ENCODE measurements around the gene IFNAR1. TPM values are rescaled to one million over a fixed set of nuclear protein-coding genes. Genes with fewer than 3 reads are reported as not detected.
A peak's percentile ranks its signal among the peaks of the same experiment; 100 is the strongest.

IFNAR1 gene
- total RNA-seq, 1 donor from 2014 or later = 24.4 TPM

DNA sequence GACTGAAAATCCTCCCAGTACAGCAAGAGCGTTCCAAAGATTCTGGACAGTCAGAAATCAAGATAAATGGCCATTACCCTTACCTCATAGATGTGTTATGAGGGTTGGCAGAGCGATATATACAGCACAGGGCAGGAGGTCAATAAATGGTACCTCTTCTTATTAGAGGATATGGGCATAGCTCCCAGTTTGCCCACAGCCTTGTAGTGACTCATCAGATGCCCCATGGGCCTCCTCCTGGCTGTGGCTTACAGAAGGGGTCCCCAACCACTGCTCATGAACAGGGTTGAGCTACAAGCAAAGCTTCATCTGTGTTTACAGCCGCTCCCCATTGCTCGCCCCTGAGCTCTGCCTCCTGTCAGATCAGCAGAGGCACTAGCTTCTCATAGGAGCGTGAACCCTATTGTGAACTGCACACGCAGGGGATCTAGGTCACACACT, 71.1 kb downstream of the IFNAR1 start:
- peaks cover 9% of the 10 kb centered on the region for H3K4me1 ChIP-seq
- no peaks in the 10 kb centered on the region for H3K27me3 ChIP-seq (ENCODE audit: low read depth)
- no peaks in the 10 kb centered on the region for H3K9me3 ChIP-seq (replicated peaks)
- TF ChIP-seq, protein P1, sequence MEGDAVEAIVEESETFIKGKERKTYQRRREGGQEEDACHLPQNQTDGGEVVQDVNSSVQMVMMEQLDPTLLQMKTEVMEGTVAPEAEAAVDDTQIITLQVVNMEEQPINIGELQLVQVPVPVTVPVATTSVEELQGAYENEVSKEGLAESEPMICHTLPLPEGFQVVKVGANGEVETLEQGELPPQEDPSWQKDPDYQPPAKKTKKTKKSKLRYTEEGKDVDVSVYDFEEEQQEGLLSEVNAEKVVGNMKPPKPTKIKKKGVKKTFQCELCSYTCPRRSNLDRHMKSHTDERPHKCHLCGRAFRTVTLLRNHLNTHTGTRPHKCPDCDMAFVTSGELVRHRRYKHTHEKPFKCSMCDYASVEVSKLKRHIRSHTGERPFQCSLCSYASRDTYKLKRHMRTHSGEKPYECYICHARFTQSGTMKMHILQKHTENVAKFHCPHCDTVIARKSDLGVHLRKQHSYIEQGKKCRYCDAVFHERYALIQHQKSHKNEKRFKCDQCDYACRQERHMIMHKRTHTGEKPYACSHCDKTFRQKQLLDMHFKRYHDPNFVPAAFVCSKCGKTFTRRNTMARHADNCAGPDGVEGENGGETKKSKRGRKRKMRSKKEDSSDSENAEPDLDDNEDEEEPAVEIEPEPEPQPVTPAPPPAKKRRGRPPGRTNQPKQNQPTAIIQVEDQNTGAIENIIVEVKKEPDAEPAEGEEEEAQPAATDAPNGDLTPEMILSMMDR (IDR thresholded peaks at IDR 0.05; ENCODE audit: borderline replicate concordance) = no peak
- H3K36me3 ChIP-seq = no peaks in the 10 kb centered on the region
- DNase-seq = no peak
- intact Hi-C loops (cut with micrococcal nuclease) = no loop called here
- no peak overlapping the region for H3K4me3 ChIP-seq
- H3K27ac ChIP-seq (replicated peaks) = no peak overlapping the region

DNA sequence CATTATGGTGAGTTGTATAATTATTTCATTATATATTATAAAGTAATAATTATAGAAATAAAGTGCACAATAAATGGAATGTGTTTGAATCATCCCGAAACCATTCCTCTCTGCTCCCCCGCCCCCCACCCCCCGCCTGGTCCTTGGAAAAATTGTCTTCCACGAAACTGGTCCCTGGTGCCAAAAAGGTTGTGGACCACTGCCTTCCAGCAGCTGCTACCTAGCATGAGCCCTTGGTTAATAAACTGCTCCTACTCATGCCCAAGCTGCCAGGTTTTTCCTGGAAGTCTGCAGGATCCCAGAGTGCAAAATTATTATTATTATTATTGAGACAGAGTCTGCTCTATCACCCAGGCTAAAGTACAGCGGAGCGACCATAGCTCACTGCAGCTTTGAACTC, 71.7 kb downstream of the IFNAR1 start:
- peak overlapping the region; percentile 64 for H3K27ac ChIP-seq (replicated peaks)
- H3K4me1 ChIP-seq = peaks cover 9% of the 10 kb centered on the region

DNA sequence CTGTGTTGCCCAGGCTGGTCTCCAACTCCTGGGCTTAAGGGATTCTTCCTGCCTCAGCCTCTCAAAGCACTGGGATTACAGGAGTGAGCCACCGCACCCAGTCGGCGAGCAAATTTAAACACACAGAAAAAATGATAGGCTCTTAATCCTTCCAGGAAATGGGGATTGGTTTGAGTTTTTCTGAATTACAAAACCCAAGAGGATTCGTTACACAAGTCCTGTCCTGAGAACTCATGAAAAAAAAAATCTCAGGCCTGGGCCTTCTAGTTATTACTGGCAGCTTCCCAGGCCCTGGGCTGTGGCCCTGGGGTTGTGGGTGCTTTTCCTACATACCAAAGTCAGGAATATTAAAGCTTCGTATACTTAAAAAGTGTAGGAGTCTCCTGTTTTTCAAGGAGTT, 72.2 kb downstream of the IFNAR1 start:
- Histone ChIP-seq H3K4me1 (peaks cover 9% of the 10 kb centered on the region), H3K27ac (replicated peaks) (peak overlapping the region; percentile 70), H3K36me3 (no peaks in the 10 kb centered on the region)

More for the DNA sequence above, 71.7 kb downstream of the IFNAR1 start:
- H3K4me3 ChIP-seq = no peak overlapping the region
- no peaks in the 10 kb centered on the region for H3K27me3 ChIP-seq (ENCODE audit: low read depth)
- TF ChIP-seq, protein P1 (IDR thresholded peaks at IDR 0.05; ENCODE audit: borderline replicate concordance) = no peak
- DNase-seq = no peak
- H3K9me3 ChIP-seq (replicated peaks) = no peaks in the 10 kb centered on the region
- intact Hi-C loops (cut with micrococcal nuclease) = no loop called here
- H3K36me3 ChIP-seq = no peaks in the 10 kb centered on the region

DNA sequence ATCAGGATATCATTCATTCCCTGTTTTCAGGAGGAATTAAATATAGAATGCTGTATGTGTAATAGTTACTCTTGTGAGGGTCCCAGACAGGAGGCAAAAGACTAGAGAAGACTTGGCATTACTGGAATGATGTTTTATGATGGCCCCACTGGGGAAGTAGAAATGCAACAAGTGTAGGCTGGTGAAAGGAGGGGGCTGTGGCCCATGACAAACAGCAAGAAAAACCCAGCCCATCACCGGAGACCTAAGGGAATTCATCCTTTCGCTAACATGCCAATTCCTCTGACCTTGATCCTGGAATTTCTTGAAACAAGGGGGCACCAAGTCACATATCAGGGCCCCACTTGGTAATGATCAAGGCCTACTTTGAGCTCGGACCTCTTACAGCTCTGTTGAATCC, 72.9 kb downstream of the IFNAR1 start:
- TF ChIP-seq, protein P1 (IDR thresholded peaks at IDR 0.05; ENCODE audit: borderline replicate concordance) = no peak
- Histone ChIP-seq H3K9me3 (replicated peaks) (no peaks in the 10 kb centered on the region), H3K4me1 (peaks cover 17% of the 10 kb centered on the region), H3K36me3 (no peaks in the 10 kb centered on the region), H3K4me3 (no peak overlapping the region), H3K27me3 (ENCODE audit: low read depth) (no peaks in the 10 kb centered on the region), H3K27ac (replicated peaks) (peak overlapping the region; percentile 70)
- intact Hi-C loops (cut with micrococcal nuclease) = no loop called here
- DNase-seq = no peak

More for the DNA sequence above, 72.2 kb downstream of the IFNAR1 start:
- peak; percentile 50 for DNase-seq
- intact Hi-C loops (cut with micrococcal nuclease) = no loop called here
- no peaks in the 10 kb centered on the region for H3K9me3 ChIP-seq (replicated peaks)
- H3K4me3 ChIP-seq = no peak overlapping the region
- H3K27me3 ChIP-seq (ENCODE audit: low read depth) = no peaks in the 10 kb centered on the region
- TF ChIP-seq, protein P1 (IDR thresholded peaks at IDR 0.05; ENCODE audit: borderline replicate concordance) = no peak

DNA sequence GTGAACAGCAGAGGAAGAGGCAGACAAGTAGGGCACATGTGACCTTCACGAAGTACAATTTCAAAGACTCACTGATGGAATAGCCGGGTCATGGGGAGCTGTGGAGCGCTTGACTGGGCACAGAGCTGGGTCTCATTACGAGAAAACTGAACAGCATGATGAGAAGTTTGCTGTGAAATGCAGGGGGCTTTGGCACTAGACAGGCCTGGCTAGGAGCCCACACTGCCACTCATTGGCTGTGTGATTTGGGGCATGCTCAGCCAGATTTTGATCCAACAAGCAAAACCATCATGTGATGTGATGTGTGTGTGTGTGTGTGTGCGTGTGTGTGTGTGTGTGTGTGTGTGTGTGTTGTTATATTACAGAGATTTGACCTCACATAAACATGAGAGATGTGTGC, 73.6 kb downstream of the IFNAR1 start:
- peaks cover 21% of the 10 kb centered on the region for H3K4me1 ChIP-seq
- intact Hi-C loops (cut with micrococcal nuclease) = no loop called here

More for the DNA sequence above, 73.6 kb downstream of the IFNAR1 start:
- no peaks in the 10 kb centered on the region for H3K36me3 ChIP-seq
- no peaks in the 10 kb centered on the region for H3K27me3 ChIP-seq (ENCODE audit: low read depth)
- H3K27ac ChIP-seq (replicated peaks) = no peak overlapping the region
- H3K9me3 ChIP-seq (replicated peaks) = no peaks in the 10 kb centered on the region
- TF ChIP-seq, protein P1 (IDR thresholded peaks at IDR 0.05; ENCODE audit: borderline replicate concordance) = no peak
- H3K4me3 ChIP-seq = no peak overlapping the region
- no peak for DNase-seq
